Caki2 (cell line): ENCODE results near the gene SH3GL3. TPM values are rescaled to one million over a fixed set of nuclear protein-coding genes. Genes with fewer than 3 reads are reported as not detected.

Source experiments
- DNase-seq: peaks from one replicate; pipeline ENCODE4 v3.0.0-alpha.2; 2015; ENCODE audit warnings: low read depth
- in situ Hi-C: cut with HindIII; loops from 2 replicates; pipeline ENCODE4 v1.10.0; 2016; ENCODE audit warnings: low sequenced_read_pairs, low pct_unique_long_range_greater_than_20kb, mixed read lengths
- total RNA-seq: library from RNA; depleted of rRNA; stranded (reverse); fragments of >200 nt; shearing (Covaris generic); gene quantifications from 2 replicates; pipeline ENCODE4 v1.2.3, GENCODE V29; 2014; ENCODE audit warnings: low replicate concordance

Gene SH3GL3
- total RNA-seq, 1 experiment from 2014 or later, result 0.57 TPM

DNA sequence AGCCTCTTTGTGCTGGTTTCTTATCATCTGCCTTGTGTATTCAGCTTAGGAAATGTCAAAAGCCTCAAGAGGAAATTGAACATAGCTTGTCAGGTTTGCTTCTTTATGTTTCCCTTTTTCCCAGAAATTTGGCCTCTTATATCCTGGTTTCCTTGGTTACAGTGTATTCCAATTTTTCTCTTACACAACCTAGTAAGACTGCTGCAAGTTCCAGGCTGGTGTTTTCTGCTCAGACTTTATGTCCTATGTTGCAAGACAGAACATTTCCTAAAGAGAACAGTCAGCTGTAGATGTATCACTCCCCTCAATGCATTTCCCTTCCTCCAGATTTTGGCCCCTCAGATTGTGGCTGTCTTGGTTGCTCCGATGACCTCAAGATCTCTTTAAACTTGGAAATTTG, 102.5 kb downstream of the SH3GL3 start:
- DNase-seq, result no peak
- in situ Hi-C loops, result no loop called here

DNA sequence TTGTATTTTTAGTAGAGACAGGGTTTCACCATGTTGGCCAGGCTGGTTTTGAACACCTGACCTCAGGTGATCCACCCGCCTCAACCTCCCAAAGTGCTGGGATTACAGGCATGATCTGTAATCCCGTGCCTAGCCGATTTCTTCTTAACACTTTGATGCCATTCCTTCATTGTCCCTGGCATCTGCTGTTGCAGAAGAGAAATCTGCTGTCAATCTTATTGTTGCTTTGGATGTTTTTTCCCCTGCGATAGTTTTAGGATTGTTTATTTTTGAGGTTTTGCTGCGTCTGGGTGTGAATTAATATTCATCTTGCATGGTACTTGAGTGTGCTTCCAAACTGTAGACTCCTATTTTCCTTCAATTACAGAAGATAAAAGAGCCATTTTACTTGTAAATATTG, 107.4 kb downstream of the SH3GL3 start:
- in situ Hi-C loops, result no loop called here
- no peak for DNase-seq

DNA sequence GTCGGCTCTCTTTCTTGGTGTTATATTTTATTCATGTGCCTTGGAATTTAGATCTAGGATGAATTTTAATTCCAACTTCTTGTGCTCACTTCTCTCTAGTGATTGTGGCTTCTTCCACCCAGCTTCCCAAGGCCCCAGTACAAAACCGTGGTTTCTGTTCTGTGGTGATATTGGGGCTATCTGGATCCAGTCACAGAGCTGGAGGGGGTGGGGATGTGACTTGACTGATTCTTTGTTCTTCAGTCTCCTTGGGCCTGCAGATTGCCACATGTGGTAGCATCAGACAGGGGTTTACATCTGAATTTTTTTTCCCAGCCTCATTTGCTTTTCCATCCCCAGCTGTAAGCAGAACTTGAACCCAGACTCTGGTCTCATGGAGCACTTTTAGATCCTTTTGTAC, 108.2 kb downstream of the SH3GL3 start:
- DNase-seq, result no peak
- in situ Hi-C loops, result no loop called here

DNA sequence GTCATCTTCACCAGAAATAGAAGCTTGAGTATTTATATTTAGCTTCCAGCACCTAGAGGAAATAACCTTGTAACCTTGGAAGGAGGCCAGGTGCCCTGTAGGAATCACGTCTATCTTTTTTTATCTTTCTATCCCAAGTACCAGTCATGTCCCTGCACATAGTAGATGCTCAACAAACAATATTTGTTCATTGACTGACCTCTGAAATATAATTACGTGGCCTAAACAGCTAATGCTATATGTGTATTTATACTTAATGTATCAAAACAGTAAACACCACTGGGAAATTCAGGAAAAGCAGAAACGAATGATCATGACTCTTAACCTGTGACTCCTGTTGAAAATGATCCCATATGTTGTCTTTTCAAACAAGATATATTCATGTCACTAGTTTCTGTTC, 108.9 kb downstream of the SH3GL3 start:
- no peak for DNase-seq
- in situ Hi-C loops, result no loop called here

DNA sequence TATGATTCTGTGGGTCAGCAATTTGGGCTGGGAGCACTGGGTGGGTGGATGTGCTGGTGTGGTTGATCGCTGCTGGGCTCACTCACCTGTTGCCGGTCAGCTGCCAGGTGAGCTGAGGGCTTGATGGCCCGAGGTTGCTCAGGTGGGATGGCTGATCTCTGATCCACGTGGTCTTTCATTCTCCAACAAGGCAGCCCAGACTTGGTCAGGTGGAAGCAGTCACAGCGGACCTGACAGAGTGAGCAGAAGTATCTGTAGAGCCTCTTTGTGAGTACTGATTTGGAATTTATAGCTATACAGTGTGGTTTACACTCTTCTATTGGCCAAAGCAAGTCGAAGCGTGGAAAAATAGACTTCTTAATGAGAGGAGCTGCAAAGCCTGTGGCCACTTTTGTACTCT, 109.6 kb downstream of the SH3GL3 start:
- in situ Hi-C loops, result no loop called here

DNA sequence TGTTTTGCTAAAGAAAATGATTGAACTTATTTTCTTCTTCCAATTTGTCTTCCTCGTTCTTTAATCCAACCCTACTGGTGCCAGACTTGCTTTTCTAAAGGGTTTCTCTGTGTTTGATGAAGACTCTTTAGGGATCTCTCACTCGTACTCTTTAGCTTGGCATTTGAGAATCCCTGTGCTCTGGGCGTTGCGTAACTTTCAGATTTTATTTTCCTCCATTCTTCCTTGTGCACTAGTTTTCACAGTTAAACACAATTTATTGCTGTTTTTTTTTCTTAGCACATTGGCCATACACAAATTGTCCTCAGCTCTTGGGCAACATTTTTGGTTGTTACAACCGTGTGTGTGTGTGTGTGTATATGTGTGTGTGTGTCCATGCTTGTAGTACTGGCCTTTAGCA, 111.0 kb downstream of the SH3GL3 start:
- DNase-seq, result no peak
- in situ Hi-C loops, result no loop called here

More for the DNA sequence above, 109.6 kb downstream of the SH3GL3 start:
- no peak for DNase-seq

DNA sequence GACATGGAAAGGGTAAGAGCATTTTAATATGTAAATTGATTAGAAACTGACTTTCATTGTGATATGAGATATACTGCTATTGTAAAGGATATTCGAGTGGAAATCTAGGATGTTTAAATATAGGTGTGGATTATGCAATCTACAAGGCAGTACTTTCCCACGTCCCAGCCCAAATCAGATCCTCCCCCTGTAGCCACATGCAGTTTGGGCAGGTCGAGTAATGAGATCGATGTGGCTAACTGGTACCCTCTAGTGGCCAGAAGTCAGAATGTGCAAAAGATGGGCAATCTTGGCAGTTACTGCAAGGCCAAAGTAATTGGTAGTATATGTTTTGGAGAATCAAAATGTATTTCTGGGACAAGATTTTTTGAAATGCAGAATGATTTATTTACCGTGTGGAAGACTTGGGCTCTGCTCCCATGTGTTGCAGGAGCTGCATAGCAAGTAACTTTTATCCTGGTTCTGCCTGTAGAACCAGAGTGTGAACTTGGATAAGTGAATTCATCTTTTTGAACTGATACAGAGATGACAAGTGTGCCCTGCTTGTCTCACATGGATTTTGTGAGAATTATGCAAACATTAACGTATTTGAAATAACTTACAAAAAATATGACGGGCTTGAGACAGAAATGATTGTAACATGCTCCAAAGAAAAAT, 112.3 kb downstream of the SH3GL3 start:
- in situ Hi-C loops, result no loop called here
- peak; percentile 36 for DNase-seq

DNA sequence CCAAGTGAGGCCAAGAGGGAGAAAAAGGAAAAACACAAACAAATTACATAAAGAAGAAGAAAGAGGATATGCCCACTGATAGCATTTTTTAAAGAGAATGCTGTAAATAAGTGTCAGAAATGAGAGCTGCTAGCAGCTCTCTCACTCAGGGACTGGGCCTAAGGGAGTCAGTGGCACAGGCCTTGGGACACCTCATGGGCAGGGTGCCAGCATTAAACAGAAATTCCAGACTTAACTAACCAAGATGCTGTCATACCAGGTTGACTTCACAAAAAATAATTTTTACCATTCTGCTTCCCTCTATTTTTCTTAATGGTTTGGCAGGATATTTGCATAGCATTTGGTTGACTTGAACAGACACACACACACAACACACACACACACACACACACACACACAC, 114.5 kb downstream of the SH3GL3 start:
- no peak for DNase-seq
- in situ Hi-C loops, result no loop called here

DNA sequence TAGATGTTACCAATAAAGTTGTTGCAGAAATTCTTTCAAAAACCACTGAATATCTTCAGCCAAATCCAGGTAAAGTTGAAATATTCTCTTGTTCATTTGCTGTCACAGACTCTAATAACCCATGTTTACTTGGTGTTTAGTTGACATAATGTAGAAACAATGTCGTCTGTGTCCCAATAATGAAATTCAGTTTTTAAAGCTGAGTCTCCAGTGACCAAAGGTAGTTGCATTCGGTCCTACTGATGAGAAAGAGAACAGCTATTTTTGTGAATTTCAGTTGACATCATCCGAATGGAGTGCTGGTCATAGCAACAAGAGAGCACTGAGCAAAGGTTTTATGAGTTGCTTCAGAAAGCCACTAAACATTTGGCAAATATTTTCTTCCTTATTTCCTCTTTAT, 118.0 kb downstream of the SH3GL3 start:
- in situ Hi-C loops, result no loop called here
- no peak for DNase-seq

DNA sequence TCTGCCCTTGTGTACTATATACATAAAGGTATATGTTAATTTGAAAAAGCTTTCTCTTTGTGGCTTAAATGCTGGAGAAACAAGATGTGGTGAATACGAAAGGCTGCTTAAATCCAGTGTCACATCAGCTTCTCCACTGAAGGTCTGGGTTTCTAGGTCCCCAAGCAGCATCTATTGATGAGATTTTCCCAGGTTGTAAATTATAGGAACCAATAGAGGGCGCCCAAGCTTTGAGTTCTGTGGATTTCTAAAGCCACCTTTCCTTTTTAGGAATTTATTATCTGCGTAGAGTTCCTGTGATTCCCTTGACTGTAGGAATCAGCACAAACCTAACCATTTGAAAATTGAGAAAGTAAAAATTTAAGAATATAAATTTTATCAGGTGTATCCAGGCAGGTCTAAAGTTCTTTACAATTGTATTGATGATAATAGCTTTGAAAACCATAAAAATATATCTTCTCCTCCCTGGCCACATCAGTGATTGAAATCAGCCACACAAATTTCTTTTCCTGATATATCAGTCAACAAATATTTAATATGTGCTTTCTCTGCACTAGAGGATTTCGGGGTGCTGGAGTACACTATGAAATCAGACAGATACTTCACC, 118.5 kb downstream of the SH3GL3 start:
- in situ Hi-C loops, result no loop called here
- peak; percentile 27 for DNase-seq

DNA sequence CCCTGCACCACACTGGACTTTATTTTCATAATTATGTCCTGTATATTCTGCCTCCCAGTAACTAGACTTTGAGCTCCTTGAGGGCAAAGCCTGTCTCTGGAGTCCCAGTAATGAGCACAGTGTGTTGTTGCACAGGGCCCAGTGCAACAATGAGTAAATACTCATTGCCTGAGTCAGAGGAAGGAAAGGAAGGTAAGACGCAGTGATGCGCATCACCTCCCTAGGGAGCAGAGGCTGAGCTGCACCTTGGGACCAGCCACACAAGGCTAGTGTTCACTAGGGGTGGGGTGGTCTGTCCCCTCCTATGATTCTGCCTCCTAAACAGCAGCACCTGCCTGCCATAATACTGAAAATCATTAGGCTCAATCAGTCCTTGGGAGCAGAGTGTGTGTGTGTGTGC, 120.2 kb downstream of the SH3GL3 start:
- no peak for DNase-seq
- in situ Hi-C loops, result no loop called here

DNA sequence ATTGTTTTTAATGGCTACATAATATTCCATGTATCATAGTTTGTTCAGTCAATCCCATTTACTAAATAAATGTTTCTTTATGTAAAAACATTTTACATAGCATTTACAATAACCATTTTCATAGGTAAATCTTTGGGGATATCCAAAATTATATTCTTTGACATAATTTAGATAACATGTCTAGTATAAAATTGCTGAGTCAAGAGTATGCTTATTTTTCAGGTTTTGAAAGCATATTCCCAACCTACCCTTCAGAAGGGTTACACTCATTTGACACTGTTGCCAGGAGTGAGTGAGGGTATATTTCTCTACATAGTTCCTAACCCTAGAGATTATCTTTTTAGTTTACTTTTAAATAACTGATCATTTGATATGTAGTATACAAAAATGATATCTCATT, 122.2 kb downstream of the SH3GL3 start:
- DNase-seq, result no peak
- in situ Hi-C loops, result no loop called here

DNA sequence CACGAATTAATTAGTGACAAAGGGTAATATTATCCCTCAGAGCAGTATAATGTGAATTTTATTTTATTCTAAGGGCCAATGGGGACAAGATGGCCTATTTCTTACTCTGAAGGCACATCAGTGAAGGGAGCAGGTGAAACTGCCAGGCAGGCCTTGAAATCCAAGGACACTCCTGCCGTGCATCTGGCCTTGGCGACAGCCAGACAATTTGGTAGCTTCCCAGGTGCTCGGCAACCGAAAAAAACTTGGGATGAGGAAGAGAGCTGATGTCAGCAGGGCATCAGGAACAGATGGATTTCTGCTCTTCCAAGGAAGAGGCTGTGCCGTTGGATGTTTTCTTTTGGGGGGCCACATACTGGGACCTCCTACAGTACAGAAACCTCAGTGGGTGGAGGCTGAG, 123.6 kb downstream of the SH3GL3 start:
- no peak for DNase-seq
- in situ Hi-C loops, result no loop called here

DNA sequence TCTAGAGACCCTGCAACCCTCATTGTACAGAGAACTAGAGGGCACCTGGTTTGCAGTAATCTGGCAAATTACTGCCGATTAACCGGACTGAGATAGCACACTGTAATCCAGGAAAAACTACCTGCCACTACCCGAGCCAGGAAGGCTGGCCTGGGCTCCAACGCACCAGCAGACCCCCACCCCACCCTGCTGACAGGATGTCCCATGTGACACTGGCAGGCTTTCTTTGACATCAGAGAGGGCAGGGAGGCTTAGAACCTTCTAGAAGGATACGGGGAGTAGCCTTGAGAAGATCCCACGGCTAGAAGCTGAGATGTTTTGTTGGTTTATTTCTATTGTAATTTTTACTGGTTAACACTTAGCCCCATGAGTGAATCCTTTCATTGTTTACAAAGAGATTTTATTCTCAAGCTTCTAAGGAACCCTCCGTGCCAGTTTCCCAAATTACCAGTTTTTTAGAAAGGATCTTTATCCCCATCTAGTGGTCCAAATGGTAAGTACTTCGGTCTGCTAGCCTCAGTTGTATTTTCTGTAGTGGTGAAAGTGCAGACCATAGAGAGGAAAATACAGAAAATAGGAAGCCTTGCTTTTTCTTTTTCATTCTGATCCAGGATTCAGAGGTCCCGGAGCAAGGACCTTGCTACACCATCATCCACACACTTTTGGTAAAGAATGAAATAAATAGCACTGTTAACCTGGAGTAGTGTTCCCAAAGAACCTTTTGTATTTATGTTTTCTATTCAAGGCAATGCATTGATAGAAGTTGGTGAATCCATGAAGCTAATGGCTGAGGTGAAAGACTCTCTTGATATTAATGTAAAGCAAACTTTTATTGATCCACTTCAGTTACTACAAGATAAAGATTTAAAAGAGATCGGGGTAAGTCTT, 124.9 kb downstream of the SH3GL3 start:
- in situ Hi-C loops, result no loop called here
- DNase-seq, result no peak

DNA sequence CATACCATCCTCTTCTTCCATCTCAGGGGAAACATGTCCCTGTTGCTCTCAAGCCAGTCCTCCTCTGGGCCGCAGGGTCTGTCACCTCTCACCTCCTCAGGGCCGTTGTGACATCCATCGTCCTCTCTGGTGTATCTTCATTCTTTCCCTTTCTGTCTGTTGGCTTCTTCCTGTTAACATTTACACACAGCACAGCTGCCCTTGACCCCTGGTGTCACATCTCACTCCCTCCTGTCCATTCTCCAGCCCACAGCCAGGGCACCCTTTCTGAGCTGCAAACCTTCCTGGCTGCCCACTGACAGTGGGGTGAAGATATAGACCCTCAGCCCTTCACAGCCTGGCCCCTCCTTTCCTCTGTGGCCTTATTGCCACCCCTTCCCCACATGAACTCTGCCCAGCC, 127.2 kb downstream of the SH3GL3 start:
- no peak for DNase-seq
- in situ Hi-C loops, result no loop called here

DNA sequence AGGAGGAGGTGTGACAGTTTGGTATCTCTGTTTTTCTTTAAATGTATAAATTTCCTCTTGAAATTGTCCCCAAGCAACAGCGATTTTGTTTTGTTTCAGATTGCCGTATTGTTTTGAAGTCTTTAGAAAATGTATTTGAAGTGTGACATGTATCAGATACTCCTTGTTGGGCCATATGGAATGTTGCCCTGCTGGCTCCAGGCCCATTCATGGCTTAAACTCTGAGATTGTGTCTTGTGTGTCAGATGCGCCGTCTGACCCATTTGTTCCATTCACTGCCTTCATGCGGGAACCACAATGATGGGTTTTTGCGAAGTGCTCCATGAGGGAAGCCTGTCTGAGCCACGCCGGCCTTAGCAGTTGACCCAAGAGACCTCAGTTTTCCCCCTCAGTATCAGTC, 131.6 kb downstream of the SH3GL3 start:
- in situ Hi-C loops, result no loop called here
- no peak for DNase-seq

DNA sequence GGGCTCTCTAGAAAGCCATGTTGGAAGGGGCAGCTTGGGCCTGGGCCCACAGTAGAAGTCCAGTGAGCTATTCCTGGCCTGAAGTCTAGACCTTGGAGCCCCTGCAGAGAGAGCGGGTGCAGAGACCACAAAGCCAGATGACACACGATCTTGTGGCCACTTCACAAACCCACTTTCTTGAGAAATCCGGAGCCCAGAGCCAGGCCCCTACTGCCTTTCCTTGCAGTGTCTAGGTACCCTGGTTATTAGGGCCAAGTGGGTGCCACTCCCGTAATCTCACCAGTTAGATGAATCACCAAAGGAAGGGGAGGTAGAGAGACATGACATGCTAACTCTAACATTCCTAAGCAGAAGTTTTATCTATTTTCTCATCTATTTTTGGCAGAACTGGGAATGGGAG, 134.2 kb downstream of the SH3GL3 start:
- in situ Hi-C loops, result no loop called here
- DNase-seq, result no peak

DNA sequence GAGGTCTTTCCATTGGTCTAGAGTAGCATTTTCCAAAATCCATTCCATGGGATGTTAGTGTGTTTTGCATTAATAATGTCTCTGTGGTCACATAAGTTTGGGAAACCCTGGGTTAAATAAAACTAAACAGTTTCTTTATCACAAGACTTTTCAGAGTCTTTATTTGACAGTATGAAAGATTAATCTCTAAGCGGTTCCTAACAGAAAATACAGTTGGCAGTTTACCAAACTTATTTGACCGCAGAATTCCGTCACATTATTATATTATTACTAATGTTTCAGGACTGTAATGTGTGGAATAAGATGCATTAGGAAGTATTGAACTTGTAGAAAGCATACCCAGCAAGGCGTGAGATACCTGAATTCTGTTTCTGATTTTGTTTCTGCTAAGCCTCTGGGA, 135.2 kb downstream of the SH3GL3 start:
- no peak for DNase-seq

DNA sequence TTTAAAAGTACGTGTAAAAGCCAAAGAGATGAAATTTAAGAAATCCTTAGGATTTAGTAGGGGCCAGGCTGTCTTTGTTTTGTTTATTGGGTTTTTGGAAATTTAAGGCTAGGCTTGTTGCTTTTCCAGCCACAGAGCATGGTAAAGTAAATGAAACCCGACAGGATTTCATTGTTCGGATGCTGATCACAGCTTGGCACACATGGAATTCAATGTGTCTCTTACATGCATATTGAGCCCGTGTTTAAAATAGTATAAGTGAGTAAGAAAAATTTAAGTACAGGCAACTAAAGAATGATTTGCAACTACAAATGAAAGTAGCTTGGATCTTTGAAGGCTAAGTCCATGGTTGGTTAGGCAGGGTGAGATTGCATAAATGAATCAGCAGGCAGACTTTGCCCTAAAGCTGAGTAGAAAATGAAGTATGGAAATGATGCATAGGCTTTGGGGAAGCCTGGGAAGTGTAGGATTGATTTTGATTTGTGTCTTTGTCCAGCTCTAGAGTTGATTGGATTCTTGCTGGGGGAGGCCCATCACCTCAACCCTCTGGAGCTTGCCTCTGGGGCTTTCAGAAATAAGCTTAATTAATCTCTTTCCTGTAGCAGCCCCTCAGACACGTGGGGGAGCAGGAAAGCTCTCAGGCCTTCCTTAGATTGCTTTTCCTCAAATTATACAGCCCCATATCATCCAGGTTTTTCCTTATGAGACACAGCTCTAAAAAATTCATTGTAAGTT, 138.6 kb downstream of the SH3GL3 start:
- in situ Hi-C loops, result no loop called here
- DNase-seq, result no peak

More for the DNA sequence above, 135.2 kb downstream of the SH3GL3 start:
- in situ Hi-C loops, result no loop called here
